GM18873 (cell line): Measurements from ENCODE around the gene ZNF32.

Experiments
- ATAC-seq: cut with Tn5 transposase; IDR thresholded peaks from one replicate; pipeline ENCODE4 v1.9.1; 2021; ENCODE audit warnings: mild to moderate bottlenecking, moderate library complexity, moderate number of reproducible peaks; ENCODE audit not compliant: unreplicated experiment, low FRiP score

Gene ZNF32

GRCh38 chr10:43681220-43681619 lies 32.5 kb upstream of the ZNF32 start:
- no peak for ATAC-seq

GRCh38 chr10:43680035-43680434 lies 31.4 kb upstream of the ZNF32 start:
- ATAC-seq: no peak

- ATAC-seq: no peak
Observed at GRCh38 chr10:43679509-43679908, 30.8 kb upstream of the ZNF32 start.

- no peak for ATAC-seq
Observed at GRCh38 chr10:43678654-43679053, 30.0 kb upstream of the ZNF32 start.

GRCh38 chr10:43676901-43677300 lies 28.2 kb upstream of the ZNF32 start:
- ATAC-seq: no peak

- no peak for ATAC-seq
Observed at GRCh38 chr10:43676331-43676730, 27.6 kb upstream of the ZNF32 start.

GRCh38 chr10:43674553-43675210 lies 26.0 kb upstream of the ZNF32 start:
- ATAC-seq: no peak

- ATAC-seq: no peak
Observed at GRCh38 chr10:43673471-43673870, 24.8 kb upstream of the ZNF32 start.

GRCh38 chr10:43671659-43672531 lies 23.2 kb upstream of the ZNF32 start:
- no peak for ATAC-seq

- no peak for ATAC-seq
Observed at GRCh38 chr10:43669386-43669785, 20.7 kb upstream of the ZNF32 start.

GRCh38 chr10:43667761-43668386 lies 19.2 kb upstream of the ZNF32 start:
- no peak for ATAC-seq

- ATAC-seq: no peak
Observed at GRCh38 chr10:43667317-43667731, 18.6 kb upstream of the ZNF32 start.

- no peak for ATAC-seq
Observed at GRCh38 chr10:43666552-43666951, 17.9 kb upstream of the ZNF32 start.

- ATAC-seq: no peak
Observed at GRCh38 chr10:43665054-43665453, 16.4 kb upstream of the ZNF32 start.

- no peak for ATAC-seq
Observed at GRCh38 chr10:43658227-43658626, 9.5 kb upstream of the ZNF32 start.

- no peak for ATAC-seq
Observed at GRCh38 chr10:43655311-43655710, 6.6 kb upstream of the ZNF32 start.

GRCh38 chr10:43653746-43654145 lies 5.1 kb upstream of the ZNF32 start:
- ATAC-seq: no peak

GRCh38 chr10:43649185-43649523 lies 473 bp upstream of the ZNF32 start:
- ATAC-seq: no peak

GRCh38 chr10:43648095-43648397 lies 635 bp downstream of the ZNF32 start:
- ATAC-seq: no peak

GRCh38 chr10:43647576-43647975 lies 1.1 kb downstream of the ZNF32 start:
- ATAC-seq: no peak

GRCh38 chr10:43645866-43646265 lies 2.8 kb downstream of the ZNF32 start:
- ATAC-seq: no peak

GRCh38 chr10:43644252-43644651 lies 4.4 kb downstream of the ZNF32 start:
- ATAC-seq: no peak
